SK-N-SH (cell line): Measurements from ENCODE around the gene AP1B1. TPM values are rescaled to one million over a fixed set of nuclear protein-coding genes. Genes with fewer than 3 reads are reported as not detected.

Experiments used
- CTCF ChIA-PET: fragments of 300-600, 350-600 bp; formaldehyde crosslinking; extraction: SDS; loops from one replicate; lab custom pipeline; 2021; lab: Yijun Ruan, JAX
- POLR2A ChIA-PET: fragments of 350-600 bp; sonication (Branson Sonifier 250); formaldehyde crosslinking; extraction: SDS; loops from one replicate; lab custom pipeline; 2020; ENCODE audit warnings: antibody characterized with exemption, inconsistent platforms; lab: Yijun Ruan, JAX
- DNase-seq: peaks from one replicate; pipeline ENCODE4 v3.0.0; 2012
- H2AFZ ChIP-seq: fragments of 200-600 bp; sonication (generic); 2 replicates; pipeline ENCODE4 v1.8.1; 2016; ENCODE audit warnings: antibody characterized with exemption, mild to moderate bottlenecking, low read depth
- H3F3A ChIP-seq: fragments of 200-600 bp; sonication (generic); replicated peaks from 2 replicates; pipeline ENCODE3; 2016; ENCODE audit warnings: antibody characterized with exemption, mild to moderate bottlenecking; ENCODE audit not compliant: insufficient read depth
- H3K27ac ChIP-seq, 2 experiments: fragments of 200-500 bp in 1 of 2; fragments of 200-600 bp in 1 of 2; sonication (Bioruptor generic) in 1 of 2; sonication (generic), shearing (Covaris generic) in 1 of 2; 2 replicates each; pipeline versions ENCODE4 v1.5.1 to v1.6.1; 2014 to 2016; ENCODE audit warnings: low read depth in 2 of 2, inconsistent platforms in 1 of 2, low read length in 1 of 2, mild to moderate bottlenecking in 1 of 2, mixed read lengths in 1 of 2
- H3K27me3 ChIP-seq: fragments of 200-600 bp; sonication (generic), shearing (Covaris generic); 2 replicates; pipeline ENCODE4 v1.6.1; 2016; ENCODE audit warnings: mixed run types; ENCODE audit not compliant: insufficient read depth
- H3K36me3 ChIP-seq, 2 experiments: fragments of 200-500 bp in 1 of 2; fragments of 200-600 bp in 1 of 2; sonication (Bioruptor generic) in 1 of 2; sonication (generic) in 1 of 2; replicated peaks in 1 of 2; 2 replicates each; pipeline versions ENCODE3 to v1.5.1; 2014 to 2016; ENCODE audit warnings: low read length in 1 of 2, mild to moderate bottlenecking in 1 of 2; ENCODE audit not compliant: insufficient read depth in 2 of 2, control insufficient read depth in 1 of 2
- H3K4me1 ChIP-seq, 2 experiments: fragments of 200-500 bp in 1 of 2; fragments of 200-600 bp in 1 of 2; sonication (Bioruptor generic) in 1 of 2; sonication (generic), shearing (Covaris generic) in 1 of 2; 2 replicates each; pipeline versions ENCODE4 v1.5.1 to v1.6.1; 2014 to 2016; ENCODE audit warnings: low read depth in 1 of 2, low read length in 1 of 2, mixed run types in 1 of 2; ENCODE audit not compliant: insufficient read depth in 2 of 2, control insufficient read depth in 1 of 2
- H3K4me2 ChIP-seq: fragments of 200-600 bp; sonication (generic), shearing (Covaris generic); 2 replicates; pipeline ENCODE4 v1.6.1; 2017; ENCODE audit warnings: mixed run types
- H3K4me3 ChIP-seq, 2 experiments: fragments of 200-500 bp in 1 of 2; fragments of 200-600 bp in 1 of 2; sonication (Bioruptor generic) in 1 of 2; sonication (generic), shearing (Covaris generic) in 1 of 2; 2 replicates each; pipeline versions ENCODE4 v1.5.1 to v1.8.1; 2014 to 2016; ENCODE audit warnings: low read depth in 2 of 2, inconsistent platforms in 1 of 2, low read length in 1 of 2, mild to moderate bottlenecking in 1 of 2, mixed read lengths in 1 of 2, moderate library complexity in 1 of 2
- H3K79me2 ChIP-seq: fragments of 200-600 bp; sonication (generic); 2 replicates; pipeline ENCODE4 v1.8.1; 2017; ENCODE audit warnings: mild to moderate bottlenecking; ENCODE audit not compliant: insufficient read depth
- H3K9ac ChIP-seq: fragments of 200-600 bp; sonication (generic); 2 replicates; pipeline ENCODE4 v1.6.1; 2017; ENCODE audit warnings: mixed run types
- H3K9me2 ChIP-seq: fragments of 200-600 bp; sonication (generic); 2 replicates; pipeline ENCODE4 v1.6.1; 2017; ENCODE audit warnings: mixed run types
- H3K9me3 ChIP-seq: fragments of 200-600 bp; sonication (generic); 2 replicates; pipeline ENCODE4 v1.6.1; 2017; ENCODE audit warnings: mixed run types, mild to moderate bottlenecking, moderate library complexity
- H4K20me1 ChIP-seq: fragments of 200-600 bp; sonication (generic); 2 replicates; pipeline ENCODE4 v1.6.1; 2017; ENCODE audit warnings: mild to moderate bottlenecking, mixed run types; ENCODE audit not compliant: insufficient read depth
- CHD2 ChIP-seq: fragments of 150-350 bp; IDR thresholded peaks from 2 replicates; pipeline ENCODE4 v1.6.1; 2018; ENCODE audit warnings: low read length; ENCODE audit not compliant: partially characterized antibody
- EP300 ChIP-seq, 2 experiments: IDR thresholded peaks; 2 replicates each; pipeline versions ENCODE4 v1.4.0 to v1.6.1; 2012; ENCODE audit warnings: borderline replicate concordance in 1 of 2, low read depth in 1 of 2, low read length in 1 of 2
- FOXJ3 ChIP-seq: sonication (generic); formaldehyde crosslinking; IDR thresholded peaks from 2 replicates; pipeline ENCODE4 v1.5.1; 2020; ENCODE audit warnings: mild to moderate bottlenecking, missing genetic modification reagents
- MEF2A ChIP-seq: IDR thresholded peaks from 2 replicates; pipeline ENCODE4 v1.4.0; 2012; ENCODE audit warnings: low read depth, borderline replicate concordance
- REST ChIP-seq: IDR thresholded peaks from 2 replicates; pipeline ENCODE4 v1.6.1; 2012; ENCODE audit warnings: mild to moderate bottlenecking, low read depth, low read length, moderate library complexity
- RXRA ChIP-seq: IDR thresholded peaks from 2 replicates; pipeline ENCODE4 v1.4.0; 2012; ENCODE audit warnings: low read depth, mild to moderate bottlenecking, borderline replicate concordance
- WGBS: methylation state at CpG from one replicate; pipeline ENCODE4 v1.1.6; 2017; ENCODE audit warnings: low lambda C conversion rate; 5-methylcytosine and 5-hydroxymethylcytosine counted together
- polyA plus RNA-seq, 3 experiments: library from polyadenylated mRNA; depleted of rRNA; stranded (reverse); fragments of >200 nt; gene quantifications; 2 replicates each; pipeline ENCODE4 v1.2.3, GENCODE V29; 2012

AP1B1 gene
- polyA plus RNA-seq, 1 of the 3 experiments (the other 2 are of a cell fraction), result 51.9 TPM

DNA sequence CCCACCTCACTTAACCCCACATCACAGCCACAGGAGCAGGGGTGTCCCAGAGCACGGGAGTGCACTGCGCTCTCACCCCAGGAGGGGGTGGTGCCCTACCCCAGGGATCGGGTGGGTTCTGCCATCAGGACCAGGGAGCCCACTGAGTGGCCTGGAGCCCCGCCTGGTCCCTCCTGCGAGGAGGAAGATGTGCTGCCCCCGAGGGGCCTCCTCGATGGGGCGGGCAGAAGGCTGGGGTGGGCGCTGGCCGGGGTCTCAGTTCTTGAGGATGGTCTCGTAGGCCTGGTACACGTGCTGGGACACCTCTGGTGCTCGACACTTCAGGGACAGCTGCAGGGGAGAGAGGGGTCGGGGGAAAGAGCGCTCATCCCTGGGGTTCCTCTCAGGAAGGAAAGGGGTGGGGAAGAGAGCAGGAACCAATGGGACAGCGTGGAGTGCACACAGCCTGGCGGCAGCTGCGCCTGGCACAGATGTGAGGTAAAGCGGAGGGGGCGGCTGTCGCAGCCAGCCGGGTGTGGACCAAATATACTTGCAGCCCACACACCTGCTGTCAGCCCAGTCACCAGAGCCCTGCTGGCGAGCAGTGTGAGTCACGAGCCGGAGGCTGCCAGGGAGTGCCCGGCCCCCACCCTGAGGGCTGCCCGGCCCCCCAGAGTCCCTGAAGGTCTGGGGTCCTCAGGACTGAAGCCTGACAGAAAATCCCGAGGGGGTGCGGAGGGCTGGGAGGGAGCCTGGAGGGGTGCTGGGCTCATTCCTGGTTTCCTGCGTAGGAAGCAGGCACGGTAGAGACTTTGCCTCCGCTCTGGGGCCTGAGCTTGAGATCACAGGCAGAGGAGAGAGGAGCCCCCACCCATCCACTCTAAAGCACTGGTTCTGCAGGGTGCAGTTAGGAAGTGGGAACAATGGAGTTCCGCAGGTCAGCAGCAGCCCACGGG is 59.5 kb downstream of the AP1B1 start (continued):
- TF ChIP-seq REST (no peak), RXRA (no peak), EP300 (IDR thresholded peaks at IDR 0.05; ENCODE audit: borderline replicate concordance in 1 of 2, low read depth in 1 of 2, low read length in 1 of 2) (no peak)

GRCh38 chr22:29328055-29328454 is 60.3 kb downstream of the AP1B1 start:
- H3K9me2 ChIP-seq, result no peaks in the 10 kb centered on the region
- ChIA-PET POLR2A (no interaction called here), CTCF (interaction anchor here (1.0 to 5.6 kb wide), 6 partner anchors 10 to 31 kb away, joined by 3 to 35 read pairs (median 4); partner anchors contain the start of gene GAS2L1)
- no peak overlapping the region for H3K4me3 ChIP-seq
- no peak overlapping the region for H3K27ac ChIP-seq
- no peak for DNase-seq
- no peaks in the 10 kb centered on the region for H3K27me3 ChIP-seq
- no peak overlapping the region for H3K9ac ChIP-seq
- no peak overlapping the region for H2AFZ ChIP-seq
- H3K79me2 ChIP-seq, result no peaks in the 10 kb centered on the region
- peaks cover 0 to 18% of the 10 kb centered on the region in 2 experiments; a peak in 1 of 4 replicates for H3K4me1 ChIP-seq
- H3K4me2 ChIP-seq, result no peak overlapping the region
- 96% methylated on average over 3 of the region's 5 CpGs for WGBS
- H3F3A ChIP-seq, result no peaks in the 10 kb centered on the region
- no peaks in the 10 kb centered on the region for H3K9me3 ChIP-seq
- TF ChIP-seq FOXJ3 (CRISPR knock-in tag), result no peak
- no peak for TF ChIP-seq MEF2A
- no peak for TF ChIP-seq CHD2
- TF ChIP-seq REST, result no peak
- peaks cover 0 to 46% of the 10 kb centered on the region in 2 experiments for H3K36me3 ChIP-seq
- no peaks in the 10 kb centered on the region for H4K20me1 ChIP-seq
